Lung (tissue), 12 donors: ENCODE results near the gene KCNMA1. TPM values are rescaled to one million over a fixed set of nuclear protein-coding genes. Genes with fewer than 3 reads are reported as not detected.

ENCODE experiments used
- ATAC-seq: fragments of 200-7000 bp; cut with Tn5 transposase; one replicate; pipeline ENCODE4 v1.9.1; 2020; ENCODE audit warnings: moderate number of reproducible peaks; ENCODE audit not compliant: insufficient read depth, low FRiP score
- DNase-seq, 3 donors: peaks; one replicate each; pipeline ENCODE4 v3.0.0-alpha.2; 2013 to 2017
- H3K27ac ChIP-seq, 2 donors: one replicate each; pipeline ENCODE4 v1.5.1; 2013; ENCODE audit warnings: mild to moderate bottlenecking in 2 of 2, moderate library complexity in 2 of 2, control low read depth in 1 of 2, inconsistent platforms in 1 of 2, low read depth in 1 of 2, low read length in 1 of 2
- H3K27me3 ChIP-seq, 3 donors: one replicate each; pipeline ENCODE4 v1.5.1; 2013; ENCODE audit warnings: low read length in 2 of 3; ENCODE audit not compliant: control insufficient read depth in 3 of 3, insufficient read depth in 3 of 3
- H3K36me3 ChIP-seq, 4 donors: one replicate each; pipeline ENCODE4 v1.5.1; 2013; ENCODE audit warnings: low read length in 4 of 4, mild to moderate bottlenecking in 1 of 4, moderate library complexity in 1 of 4; ENCODE audit not compliant: control insufficient read depth in 4 of 4, insufficient read depth in 4 of 4
- H3K4me1 ChIP-seq, 5 donors: one replicate each; pipeline ENCODE4 v1.5.1; 2013; ENCODE audit warnings: low read length in 5 of 5, mild to moderate bottlenecking in 2 of 5, moderate library complexity in 1 of 5; ENCODE audit not compliant: control insufficient read depth in 5 of 5, insufficient read depth in 5 of 5
- H3K4me3 ChIP-seq: one replicate; pipeline ENCODE4 v1.5.1; 2013; ENCODE audit warnings: mild to moderate bottlenecking, control low read depth, moderate library complexity
- H3K9ac ChIP-seq, 2 donors: one replicate each; pipeline ENCODE4 v1.5.1; 2013; ENCODE audit warnings: low read length in 2 of 2, control low read depth in 1 of 2; ENCODE audit not compliant: insufficient read depth in 1 of 2
- H3K9me3 ChIP-seq, 4 donors: one replicate each; pipeline ENCODE4 v1.5.1; 2013; ENCODE audit warnings: low read length in 3 of 4, mild to moderate bottlenecking in 1 of 4, moderate library complexity in 1 of 4; ENCODE audit not compliant: control insufficient read depth in 4 of 4, insufficient read depth in 3 of 4
- WGBS, 2 donors: extraction: QIAGEN DNeasy Blood & Tissue Kit; methylation state at CpG; one replicate each; pipeline ENCODE4 v1.1.7; 2013; 5-methylcytosine and 5-hydroxymethylcytosine counted together
- polyA plus RNA-seq, 2 donors: library from polyadenylated mRNA; stranded (reverse); fragments of 200-250 nt; gene quantifications; one replicate each; pipeline ENCODE4 v1.2.1, GENCODE V29; 2013
- total RNA-seq, 2 donors: library from RNA; depleted of rRNA in 1 of 2; stranded (reverse); fragments of >200 nt in 1 of 2; gene quantifications; one replicate each; pipeline ENCODE4 v1.2.1, GENCODE V29; 2014 to 2021
- TF ChIP-seq, protein P1 (sequence below): IDR thresholded peaks from 2 replicates; pipeline ENCODE4 v1.5.1; 2012; ENCODE audit warnings: mild to moderate bottlenecking; ENCODE audit errors: control extremely low read depth, extremely low read depth
- donor health status: control.
- donor health status: control.
- donor health status: Bipolar disorder and iron deficiency.
- donor health status: healthy.
- donor health status: DM: yes; HTN: yes; CAD: no.

The KCNMA1 gene
- total and polyA plus RNA-seq, 4 donors: 3.8 to 13.0 (median 5.5) TPM

DNA sequence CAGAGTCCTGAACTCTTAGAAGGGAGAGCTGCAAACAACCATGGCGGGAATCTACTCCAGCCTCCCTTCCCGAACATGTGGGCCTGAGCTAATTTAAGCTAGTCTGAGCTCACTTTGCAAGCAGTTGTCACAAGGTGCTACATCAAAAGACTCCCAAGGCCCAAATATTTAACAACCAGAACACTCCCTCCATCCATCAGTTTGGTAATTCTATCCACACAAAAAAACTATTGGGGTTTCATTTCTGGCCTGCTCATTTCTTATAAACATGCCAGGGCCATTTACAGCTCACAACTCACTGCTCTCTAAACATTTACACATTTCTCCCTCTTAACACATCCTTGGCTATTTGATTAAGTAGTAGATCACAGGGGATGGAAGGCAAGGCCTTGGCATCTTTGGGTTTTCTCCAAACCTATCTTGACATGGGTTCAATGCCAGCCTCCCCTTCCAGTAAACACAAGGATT is 263.4 kb downstream of the KCNMA1 start:
- peaks cover 0 to 2% (median 0%) of the 10 kb centered on the region in 3 donors for H3K27me3 ChIP-seq
- DNase-seq: no peak
- WGBS, 2 donors: 82 to 93% methylated on average over 2 of the region's 2 CpGs
- no peak for ATAC-seq
- H3K9ac ChIP-seq: no peak overlapping the region
- H3K4me3 ChIP-seq: no peak overlapping the region
- H3K27ac ChIP-seq: no peak overlapping the region
- no peaks in the 10 kb centered on the region for H3K36me3 ChIP-seq
- H3K9me3 ChIP-seq: peaks cover 0 to 3% (median under 1%) of the 10 kb centered on the region in 4 donors
- H3K4me1 ChIP-seq: no peaks in the 10 kb centered on the region
- TF ChIP-seq, protein P1, sequence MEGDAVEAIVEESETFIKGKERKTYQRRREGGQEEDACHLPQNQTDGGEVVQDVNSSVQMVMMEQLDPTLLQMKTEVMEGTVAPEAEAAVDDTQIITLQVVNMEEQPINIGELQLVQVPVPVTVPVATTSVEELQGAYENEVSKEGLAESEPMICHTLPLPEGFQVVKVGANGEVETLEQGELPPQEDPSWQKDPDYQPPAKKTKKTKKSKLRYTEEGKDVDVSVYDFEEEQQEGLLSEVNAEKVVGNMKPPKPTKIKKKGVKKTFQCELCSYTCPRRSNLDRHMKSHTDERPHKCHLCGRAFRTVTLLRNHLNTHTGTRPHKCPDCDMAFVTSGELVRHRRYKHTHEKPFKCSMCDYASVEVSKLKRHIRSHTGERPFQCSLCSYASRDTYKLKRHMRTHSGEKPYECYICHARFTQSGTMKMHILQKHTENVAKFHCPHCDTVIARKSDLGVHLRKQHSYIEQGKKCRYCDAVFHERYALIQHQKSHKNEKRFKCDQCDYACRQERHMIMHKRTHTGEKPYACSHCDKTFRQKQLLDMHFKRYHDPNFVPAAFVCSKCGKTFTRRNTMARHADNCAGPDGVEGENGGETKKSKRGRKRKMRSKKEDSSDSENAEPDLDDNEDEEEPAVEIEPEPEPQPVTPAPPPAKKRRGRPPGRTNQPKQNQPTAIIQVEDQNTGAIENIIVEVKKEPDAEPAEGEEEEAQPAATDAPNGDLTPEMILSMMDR: no peak

DNA sequence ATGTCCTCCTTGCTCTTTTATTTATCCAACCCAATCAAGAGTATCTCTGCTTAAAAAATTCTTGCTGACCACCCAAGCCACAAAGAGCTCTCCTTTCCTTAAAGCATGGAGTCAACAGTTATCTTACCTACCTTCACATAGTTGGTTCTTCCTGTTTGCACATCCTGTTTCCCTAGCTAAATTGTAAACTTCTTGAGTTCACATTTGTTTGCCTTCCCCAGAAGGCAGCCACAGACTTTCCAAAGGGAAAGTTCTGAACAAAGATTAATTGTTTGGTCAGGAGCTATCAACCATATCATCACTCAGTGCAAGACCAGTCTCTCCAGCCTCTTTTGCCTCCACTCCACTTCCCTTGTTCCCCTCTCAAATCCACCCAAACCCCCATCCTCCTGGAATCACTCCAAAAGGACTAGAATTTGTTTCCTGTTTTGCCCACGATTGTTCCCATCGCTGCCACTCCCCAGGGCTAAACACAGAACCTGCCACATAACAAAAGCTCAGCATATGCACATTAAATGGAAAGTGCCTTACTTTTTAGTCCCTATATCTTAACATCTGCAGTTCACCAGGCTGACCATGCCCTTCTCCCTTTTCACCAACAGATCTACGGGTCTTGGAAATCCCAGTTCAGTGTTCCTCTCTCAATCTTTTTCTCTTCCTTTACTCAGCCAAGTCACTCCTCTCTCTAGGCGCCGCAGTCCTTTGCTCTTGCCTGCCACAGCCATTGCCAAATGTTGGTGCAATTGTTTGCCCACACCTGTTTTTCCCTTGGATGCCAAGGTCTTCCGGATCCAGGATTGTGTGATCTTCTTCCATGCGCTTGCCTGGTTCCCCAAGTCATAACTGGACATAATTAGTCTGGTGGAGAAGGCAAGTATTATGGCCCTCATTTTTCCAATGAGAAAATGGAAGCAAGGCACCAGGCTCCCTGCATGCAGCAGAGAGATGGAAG is 265.5 kb downstream of the KCNMA1 start:
- H3K9me3 ChIP-seq: peaks cover 0 to 9% (median 2%) of the 10 kb centered on the region in 4 donors
- TF ChIP-seq, protein P1: no peak
- ATAC-seq (no peak), DNase-seq (no peak)
- H3K27ac ChIP-seq: no peak overlapping the region
- H3K36me3 ChIP-seq: no peaks in the 10 kb centered on the region
- no peak overlapping the region for H3K4me3 ChIP-seq
- H3K4me1 ChIP-seq: no peaks in the 10 kb centered on the region
- 64 to 65% methylated on average over 7 of the region's 7 CpGs for WGBS, 2 donors
- H3K9ac ChIP-seq: no peak overlapping the region
- no peaks in the 10 kb centered on the region for H3K27me3 ChIP-seq

DNA sequence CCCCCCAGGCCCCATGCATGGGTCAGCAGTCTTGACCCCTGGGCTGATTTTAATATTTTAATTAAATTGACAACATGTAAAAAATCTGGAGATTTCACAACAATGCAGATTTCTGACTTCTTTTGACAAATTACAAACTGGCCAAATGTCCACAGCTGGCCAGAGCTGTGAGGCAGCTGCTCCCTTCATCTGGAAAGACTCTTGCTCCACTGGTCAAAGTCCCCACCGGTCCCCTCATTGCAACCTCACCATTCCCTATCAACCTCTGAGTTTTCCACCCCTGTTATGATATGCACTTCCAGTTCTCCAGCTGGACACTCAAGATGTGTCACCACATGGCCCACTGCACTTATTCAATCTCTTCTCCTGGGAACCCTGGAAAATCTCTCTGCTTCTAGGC is 266.2 kb downstream of the KCNMA1 start:
- H3K27me3 ChIP-seq: no peaks in the 10 kb centered on the region
- H3K36me3 ChIP-seq: no peaks in the 10 kb centered on the region
- no peak overlapping the region for H3K27ac ChIP-seq
- peaks cover 0 to 9% (median 2%) of the 10 kb centered on the region in 4 donors for H3K9me3 ChIP-seq
- TF ChIP-seq, protein P1: no peak
- H3K4me3 ChIP-seq: no peak overlapping the region
- WGBS, 2 donors: 71 to 84% methylated on average over 1 of the region's 1 CpG
- ATAC-seq: no peak
- no peak overlapping the region for H3K9ac ChIP-seq
- H3K4me1 ChIP-seq: no peaks in the 10 kb centered on the region
- no peak for DNase-seq
